A549 (cell line): ENCODE data around the gene SUPT5H. TPM values are rescaled to one million over a fixed set of nuclear protein-coding genes. Genes with fewer than 3 reads are reported as not detected.

Experiments used
- ATAC-seq, 2 experiments: fragments of 200-7000 bp in 1 of 2; fragments of >200 bp in 1 of 2; cut with Nextera tagmentation in 1 of 2; cut with Tn5 transposase in 1 of 2; 3 replicates each; pipeline versions ENCODE4 v1.8.0 to v1.9.1; 2018 to 2020; ENCODE audit warnings: mild to moderate bottlenecking in 1 of 2, moderate library complexity in 1 of 2
- CTCF ChIA-PET: fragments of 300-600 bp; sonication (Branson Sonifier 250); formaldehyde crosslinking; extraction: SDS; loops from one replicate; lab custom pipeline; 2021; ENCODE audit warnings: antibody characterized with exemption, inconsistent platforms; lab: Yijun Ruan, JAX
- POLR2A ChIA-PET: fragments of 350-600 bp; formaldehyde crosslinking; extraction: SDS; loops from one replicate; lab custom pipeline; 2021; ENCODE audit warnings: antibody characterized with exemption, inconsistent platforms; lab: Yijun Ruan, JAX
- DNase-seq, 2 experiments: peaks; one replicate each; pipeline versions ENCODE4 v3.0.0 to v3.0.0-alpha.2; 2011 to 2016; ENCODE audit warnings: low read depth in 1 of 2, low spot score in 1 of 2
- FAIRE-seq: peaks from 2 replicates; lab custom pipeline; 2011; peaks lifted over from hg19 to GRCh38; lab: Jason Lieb, UNC
- H3K27ac ChIP-seq, 2 experiments: fragments of >200 bp; sonication (Bioruptor Twin); formaldehyde crosslinking; 3 replicates each; pipeline ENCODE4 v1.5.1; 2016 to 2017
- H3K4me1 ChIP-seq: fragments of >200 bp; sonication (Bioruptor Twin); formaldehyde crosslinking; 3 replicates; pipeline ENCODE4 v1.6.1; 2016
- H3K4me2 ChIP-seq: fragments of >200 bp; sonication (Bioruptor Twin); formaldehyde crosslinking; 3 replicates; pipeline ENCODE4 v1.6.1; 2016
- H3K4me3 ChIP-seq: fragments of >200 bp; sonication (Bioruptor Twin); formaldehyde crosslinking; 3 replicates; pipeline ENCODE4 v1.5.1; 2016
- H3K9me3 ChIP-seq: fragments of >200 bp; sonication (Bioruptor Twin); formaldehyde crosslinking; 3 replicates; pipeline ENCODE4 v1.6.1; 2016
- CBX2 ChIP-seq: fragments of 200-600 bp; sonication (generic); IDR thresholded peaks from 2 replicates; pipeline ENCODE4 v1.6.1; 2016; ENCODE audit warnings: low read depth, mild to moderate bottlenecking, borderline replicate concordance
- CEBPB ChIP-seq, 2 experiments: fragments of >200 bp in 1 of 2; sonication (Bioruptor Twin) in 1 of 2; formaldehyde crosslinking in 1 of 2; IDR thresholded peaks; 2 replicates each; pipeline ENCODE4 v1.6.1; 2012 to 2016
- CHD4 ChIP-seq: fragments of 200-600 bp; sonication (generic); IDR thresholded peaks from 2 replicates; pipeline ENCODE4 v1.6.1; 2016; ENCODE audit warnings: antibody characterized with exemption, mild to moderate bottlenecking, borderline replicate concordance
- ELK1 ChIP-seq: fragments of 150-350 bp; IDR thresholded peaks from 2 replicates; pipeline ENCODE4 v1.6.1; 2014; ENCODE audit warnings: low read depth, mild to moderate bottlenecking, low read length
- ESRRA ChIP-seq: fragments of 150-350 bp; IDR thresholded peaks from 2 replicates; pipeline ENCODE4 v1.6.1; 2014; ENCODE audit warnings: mild to moderate bottlenecking, low read length, borderline replicate concordance
- FOSB ChIP-seq: fragments of 250-450 bp; sonication (Bioruptor Pico); IDR thresholded peaks from 2 replicates; pipeline ENCODE4 v1.5.0; 2020; ENCODE audit warnings: mild to moderate bottlenecking, moderate library complexity
- FOSL2 ChIP-seq, 2 experiments: fragments of 450-650 bp in 1 of 2; fragments of >200 bp in 1 of 2; sonication (Bioruptor Twin) in 1 of 2; formaldehyde crosslinking; IDR thresholded peaks; 2 replicates each; pipeline versions ENCODE4 v1.5.0 to v1.6.1; 2016 to 2020; ENCODE audit warnings: mild to moderate bottlenecking in 1 of 2, moderate library complexity in 1 of 2
- HEYL ChIP-seq: fragments of 250-450 bp; sonication (Bioruptor Pico); IDR thresholded peaks from 2 replicates; pipeline ENCODE4 v1.8.0; 2021; ENCODE audit warnings: mild to moderate bottlenecking, moderate library complexity
- HOXB13 ChIP-seq: fragments of 250-450 bp; sonication (Bioruptor Pico); IDR thresholded peaks from 2 replicates; pipeline ENCODE4 v1.5.0; 2020; ENCODE audit warnings: low read depth, mild to moderate bottlenecking, moderate library complexity
- PHF8 ChIP-seq: fragments of 200-600 bp; sonication (generic); IDR thresholded peaks from 2 replicates; pipeline ENCODE4 v1.6.1; 2016; ENCODE audit warnings: low read depth, mild to moderate bottlenecking, antibody characterized with exemption, moderate library complexity, borderline replicate concordance
- POLR2AphosphoS2 ChIP-seq: conservative IDR thresholded peaks from 2 replicates; pipeline ENCODE4 v1.6.1; 2012; ENCODE audit warnings: low read length, improper control_type of control experiment, inconsistent platforms
- RFX5 ChIP-seq: fragments of 450-650 bp; IDR thresholded peaks from 2 replicates; pipeline ENCODE4 v1.7.1; 2014; ENCODE audit warnings: antibody characterized with exemption, mild to moderate bottlenecking, moderate library complexity
- TP53 ChIP-seq: fragments of 250-450 bp; sonication (Bioruptor Pico); IDR thresholded peaks from 2 replicates; pipeline ENCODE4 v1.5.0; 2021; ENCODE audit warnings: mild to moderate bottlenecking, moderate library complexity
- WGBS: methylation state at CpG from one replicate; pipeline ENCODE4 v1.1.6; 2017; ENCODE audit errors: missing lambda C conversion rate; 5-methylcytosine and 5-hydroxymethylcytosine counted together
- polyA plus RNA-seq, 4 experiments: library from polyadenylated mRNA; depleted of rRNA in 3 of 4; stranded (reverse); fragments of >200 nt; fragmentation: RNase III in 1 of 4; extraction: RNeasy Plus Mini Kit Qiagen cat#74134 plus additional on column Dnase treatment in 1 of 4; gene quantifications; 2 replicates in 3 of 4; 3 replicates in 1 of 4; pipeline ENCODE4 v1.2.3, GENCODE V29; 2011 to 2017
- TF ChIP-seq, protein P1 (sequence below): fragments of 450-650 bp; IDR thresholded peaks from 2 replicates; pipeline ENCODE4 v1.6.1; 2014; ENCODE audit warnings: antibody characterized with exemption
- TF ChIP-seq, protein P2 (sequence below): fragments of >200 bp; sonication (Bioruptor Twin); formaldehyde crosslinking; IDR thresholded peaks from 2 replicates; pipeline ENCODE4 v1.6.1; 2016

Gene SUPT5H
- polyA plus RNA-seq, 2 of the 4 experiments (the other 2 are of a cell fraction), result 186 to 222 TPM

- FAIRE-seq (no peak), DNase-seq (no peak), ATAC-seq (peak; percentile 11 to 26; a peak in 4 of 6 replicates)
- WGBS, result 47% methylated on average over 43 of the region's 44 CpGs
- Histone ChIP-seq H3K4me2 (peak overlapping the region; percentile 89), H3K27ac (peak overlapping the region in 1 of 2 experiments; percentile 66; a peak in 3 of 6 replicates), H3K9me3 (no peaks in the 10 kb centered on the region), H3K4me3 (peak overlapping the region; percentile 42), H3K4me1 (peaks cover 9% of the 10 kb centered on the region; the same call in 2 of the 3 replicates)
- ChIA-PET POLR2A (interaction anchor here (2.7 kb wide), 1 partner anchor 80 kb away, joined by 11 read pairs; the partner anchor contains the start of gene RPS16), CTCF (interaction anchor here (1.1 to 17.0 kb wide), 8 partner anchors 10 to 156 kb away, joined by 3 to 257 read pairs (median 11); partner anchors contain the start of genes DLL3 and EID2B)
- 0 out of 2 replicates have a peak, but pooled peaks have one; percentile 5 for TF ChIP-seq RFX5
- TF ChIP-seq, protein P1, sequence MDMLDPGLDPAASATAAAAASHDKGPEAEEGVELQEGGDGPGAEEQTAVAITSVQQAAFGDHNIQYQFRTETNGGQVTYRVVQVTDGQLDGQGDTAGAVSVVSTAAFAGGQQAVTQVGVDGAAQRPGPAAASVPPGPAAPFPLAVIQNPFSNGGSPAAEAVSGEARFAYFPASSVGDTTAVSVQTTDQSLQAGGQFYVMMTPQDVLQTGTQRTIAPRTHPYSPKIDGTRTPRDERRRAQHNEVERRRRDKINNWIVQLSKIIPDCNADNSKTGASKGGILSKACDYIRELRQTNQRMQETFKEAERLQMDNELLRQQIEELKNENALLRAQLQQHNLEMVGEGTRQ, result no peak
These were observed 70.3 kb downstream of the SUPT5H start for GRCh38 chr19:39515551-39516191.

GRCh38 chr19:39516270-39516669 is 70.9 kb downstream of the SUPT5H start:
- no peak overlapping the region for H3K4me3 ChIP-seq
- H3K9me3 ChIP-seq, result no peaks in the 10 kb centered on the region
- FAIRE-seq (no peak), ATAC-seq (no peak)
- 69% methylated on average over 6 of the region's 6 CpGs for WGBS
- TF ChIP-seq PHF8 (no peak), CEBPB (IDR thresholded peaks at IDR 0.05) (0 out of 4 replicates have a peak, but pooled peaks of 1 of the 2 experiments have one; percentile 1)
- TF ChIP-seq, all 56 proteins: peak for 1
- POLR2A ChIA-PET, result interaction anchor here (2.7 kb wide), 1 partner anchor 81 kb away, joined by 11 read pairs; the partner anchor contains the start of gene RPS16
- Histone ChIP-seq H3K4me1 (peaks cover 9% of the 10 kb centered on the region; the same call in 2 of the 3 replicates), H3K4me2 (no peak overlapping the region), H3K27ac (no peak overlapping the region)
- CTCF ChIA-PET, result interaction anchor here (0.7 to 17.0 kb wide), 6 partner anchors 10 to 104 kb away, joined by 3 to 257 read pairs (median 4); partner anchors contain the start of genes EID2B and PLEKHG2
- no peak for DNase-seq

DNA sequence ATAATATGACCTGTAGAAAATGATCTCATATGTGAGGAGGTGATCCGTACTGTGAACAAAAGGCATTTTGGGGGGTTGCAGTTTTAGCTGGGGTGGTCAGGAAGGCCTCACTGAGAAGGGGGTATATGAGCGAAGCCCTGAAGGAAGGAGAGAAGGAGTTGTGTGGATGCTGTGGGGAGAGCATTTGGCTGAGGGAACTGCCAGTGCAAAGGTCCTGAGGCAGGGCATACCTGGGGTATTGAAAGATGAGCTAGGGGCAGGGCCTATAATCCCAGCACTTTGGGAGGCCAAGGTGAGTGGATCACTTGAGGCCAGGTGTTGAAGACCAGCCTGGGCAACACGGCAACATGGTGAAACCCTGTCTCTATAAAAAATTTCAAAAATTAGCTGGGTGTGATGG is 72.0 kb downstream of the SUPT5H start:
- CTCF ChIA-PET, result interaction anchor here (1.0 to 17.0 kb wide), 8 partner anchors 12 to 116 kb away, joined by 3 to 257 read pairs (median 6); partner anchors contain the start of gene EID2B
- POLR2A ChIA-PET, result interaction anchor here (1.0 kb wide), 1 partner anchor 82 kb away, joined by 4 read pairs; the partner anchor contains the start of gene RPS16
- FAIRE-seq (peak; percentile 46), DNase-seq (no peak), ATAC-seq (no peak)
- Histone ChIP-seq H3K4me3 (no peak overlapping the region), H3K27ac (no peak overlapping the region), H3K4me1 (peaks cover 9% of the 10 kb centered on the region; the same call in 2 of the 3 replicates), H3K4me2 (no peak overlapping the region), H3K9me3 (no peaks in the 10 kb centered on the region)
- TF ChIP-seq ESRRA, result no peak
- no peak for TF ChIP-seq HEYL (CRISPR knock-in tag)
- TF ChIP-seq, protein P2, sequence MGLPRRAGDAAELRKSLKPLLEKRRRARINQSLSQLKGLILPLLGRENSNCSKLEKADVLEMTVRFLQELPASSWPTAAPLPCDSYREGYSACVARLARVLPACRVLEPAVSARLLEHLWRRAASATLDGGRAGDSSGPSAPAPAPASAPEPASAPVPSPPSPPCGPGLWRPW, result no peak
- no peak for TF ChIP-seq FOSB (CRISPR knock-in tag)
- no peak for TF ChIP-seq ELK1
- no peak for TF ChIP-seq POLR2AphosphoS2
- TF ChIP-seq TP53 (CRISPR knock-in tag), result no peak
- no peak for TF ChIP-seq FOSL2 (IDR thresholded peaks at IDR 0.05)
- TF ChIP-seq FOSL2 (CRISPR knock-in tag; IDR thresholded peaks at IDR 0.05), result no peak
- TF ChIP-seq HOXB13 (CRISPR knock-in tag), result no peak
- no peak for TF ChIP-seq CBX2
- TF ChIP-seq CHD4, result no peak
- 70% methylated on average over 3 of the region's 3 CpGs for WGBS
